Smooth muscle cell (in vitro differentiated cells): ENCODE measurements around the gene SNRNP200. TPM values are rescaled to one million over a fixed set of nuclear protein-coding genes. Genes with fewer than 3 reads are reported as not detected.

ENCODE experiments used
- DNase-seq: peaks from one replicate; lab custom pipeline; 2025; ENCODE audit not compliant: unreplicated experiment; lab: John Stamatoyannopoulos, UW
- H2AFZ ChIP-seq: fragments of 200-600 bp; sonication (generic); 2 replicates; pipeline ENCODE4 v1.6.0; 2016; ENCODE audit warnings: antibody characterized with exemption, low read depth, mild to moderate bottlenecking
- H3F3A ChIP-seq: fragments of 200-600 bp; sonication (generic); 2 replicates; pipeline ENCODE4 v1.6.0; 2017; ENCODE audit warnings: antibody characterized with exemption, low read depth
- H3K27ac ChIP-seq: fragments of 200-600 bp; sonication (generic); 2 replicates; pipeline ENCODE4 v1.5.1; 2016; ENCODE audit warnings: low read depth, mild to moderate bottlenecking
- H3K27me3 ChIP-seq: fragments of 200-600 bp; sonication (generic); 2 replicates; pipeline ENCODE4 v1.6.1; 2016; ENCODE audit warnings: low read depth, mild to moderate bottlenecking
- H3K36me3 ChIP-seq: fragments of 200-600 bp; sonication (generic); 2 replicates; pipeline ENCODE4 v1.5.1; 2016; ENCODE audit warnings: low read depth
- H3K4me1 ChIP-seq: fragments of 200-600 bp; sonication (generic); 2 replicates; pipeline ENCODE4 v1.5.1; 2016; ENCODE audit warnings: low read depth
- H3K4me2 ChIP-seq: fragments of 200-600 bp; sonication (generic); 2 replicates; pipeline ENCODE4 v1.6.0; 2016; ENCODE audit warnings: mild to moderate bottlenecking
- H3K4me3 ChIP-seq: fragments of 200-600 bp; sonication (generic); 2 replicates; pipeline ENCODE4 v1.5.1; 2016; ENCODE audit warnings: mild to moderate bottlenecking
- H3K79me2 ChIP-seq: fragments of 200-600 bp; sonication (generic); 2 replicates; pipeline ENCODE4 v1.6.0; 2016; ENCODE audit warnings: low read depth, mild to moderate bottlenecking
- H3K9ac ChIP-seq: fragments of 200-600 bp; sonication (generic); 2 replicates; pipeline ENCODE4 v1.6.0; 2016; ENCODE audit warnings: low read depth
- H3K9me3 ChIP-seq: fragments of 200-600 bp; sonication (generic); replicated peaks from 2 replicates; pipeline ENCODE4 v1.5.1; 2016; ENCODE audit warnings: low read depth
- H4K20me1 ChIP-seq: fragments of 200-600 bp; sonication (generic); 2 replicates; pipeline ENCODE4 v1.6.0; 2016; ENCODE audit warnings: low read depth
- CTCF ChIP-seq: fragments of 200-600 bp; sonication (generic); IDR thresholded peaks from 2 replicates; pipeline ENCODE4 v1.5.1; 2017; ENCODE audit warnings: borderline replicate concordance, mild to moderate bottlenecking, antibody characterized with exemption; ENCODE audit not compliant: insufficient read depth, poor library complexity, severe bottlenecking
- WGBS: methylation state at CpG from one replicate; pipeline ENCODE4 v1.1.7; 2016; ENCODE audit warnings: low lambda C conversion rate; 5-methylcytosine and 5-hydroxymethylcytosine counted together
- polyA plus RNA-seq: library from polyadenylated mRNA; unstranded; fragments of >200 nt; fragmentation: Nextera tagmentation; extraction: Ambion mirVana; gene quantifications from 2 replicates; pipeline ENCODE4 v1.2.1, GENCODE V29; 2016
- total RNA-seq: library from RNA; depleted of rRNA; stranded (reverse); fragments of >200 nt; gene quantifications from 2 replicates; pipeline ENCODE4 v1.2.3, GENCODE V29; 2014

The SNRNP200 gene
- total and polyA plus RNA-seq, 2 experiments from 2014 or later: 49.5 to 54.1 TPM

GRCh38 chr2:96241227-96241626 is 64.1 kb downstream of the SNRNP200 start:
- Histone ChIP-seq H3K9ac (no peak overlapping the region), H3F3A (no peaks in the 10 kb centered on the region), H3K9me3 (no peaks in the 10 kb centered on the region), H3K4me1 (no peaks in the 10 kb centered on the region), H3K4me2 (no peak overlapping the region), H3K36me3 (no peaks in the 10 kb centered on the region), H3K27ac (no peak overlapping the region), H4K20me1 (no peaks in the 10 kb centered on the region), H3K4me3 (no peak overlapping the region), H3K79me2 (no peaks in the 10 kb centered on the region), H2AFZ (no peak overlapping the region), H3K27me3 (no peaks in the 10 kb centered on the region)
- DNase-seq: no peak
- TF ChIP-seq CTCF: no peak
- 90% methylated on average over 2 of the region's 2 CpGs for WGBS

DNA sequence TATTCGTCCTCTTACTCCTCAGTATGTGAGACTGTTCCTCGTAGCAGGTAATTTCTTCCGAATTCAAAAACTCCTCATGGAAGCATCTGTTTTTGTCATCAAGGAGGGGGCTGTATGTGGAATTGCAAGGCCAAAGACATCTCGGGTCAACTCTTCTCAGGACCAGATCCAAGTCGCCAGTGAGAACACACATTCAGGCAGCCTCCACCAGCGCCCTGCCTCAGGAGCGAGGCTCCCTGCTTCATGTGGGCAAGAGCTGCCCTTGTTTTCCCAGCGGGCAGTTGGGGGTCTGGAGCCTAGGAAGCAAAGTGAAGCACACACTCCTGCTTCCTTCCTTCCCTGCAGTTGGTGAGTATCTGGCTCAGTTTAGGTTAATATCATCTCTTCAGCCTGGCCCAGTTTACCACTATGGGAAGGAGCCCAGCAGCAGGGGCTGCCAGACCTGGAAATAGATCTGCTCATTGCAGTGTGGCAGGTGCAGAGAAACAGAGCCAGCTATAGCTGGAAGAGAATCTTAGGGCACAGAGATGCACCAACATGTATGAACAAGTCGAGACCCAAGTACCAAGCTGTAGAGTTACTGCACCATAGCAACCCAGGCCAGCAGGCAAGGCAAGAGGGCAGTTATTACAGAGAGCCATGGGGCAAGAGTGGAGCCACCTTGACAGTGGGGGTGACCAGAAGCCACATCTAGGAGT is 64.9 kb downstream of the SNRNP200 start:
- no peak for TF ChIP-seq CTCF
- Histone ChIP-seq H3K4me1 (no peaks in the 10 kb centered on the region), H3K9me3 (no peaks in the 10 kb centered on the region), H3K4me2 (no peak overlapping the region), H2AFZ (no peak overlapping the region), H3K4me3 (no peak overlapping the region), H3K9ac (no peak overlapping the region), H4K20me1 (no peaks in the 10 kb centered on the region), H3K27ac (no peak overlapping the region), H3K27me3 (no peaks in the 10 kb centered on the region), H3K36me3 (no peaks in the 10 kb centered on the region), H3K79me2 (no peaks in the 10 kb centered on the region), H3F3A (no peaks in the 10 kb centered on the region)
- no peak for DNase-seq
- 97% methylated on average over 9 of the region's 9 CpGs for WGBS

- no peak overlapping the region for H3K4me2 ChIP-seq
- no peak overlapping the region for H2AFZ ChIP-seq
- H3F3A ChIP-seq: no peaks in the 10 kb centered on the region
- no peaks in the 10 kb centered on the region for H4K20me1 ChIP-seq
- no peaks in the 10 kb centered on the region for H3K36me3 ChIP-seq
- no peak overlapping the region for H3K4me3 ChIP-seq
- H3K27me3 ChIP-seq: no peaks in the 10 kb centered on the region
- H3K4me1 ChIP-seq: no peaks in the 10 kb centered on the region
- TF ChIP-seq CTCF: no peak
- no peak overlapping the region for H3K27ac ChIP-seq
- H3K79me2 ChIP-seq: no peaks in the 10 kb centered on the region
- DNase-seq: no peak
- H3K9ac ChIP-seq: no peak overlapping the region
- no peaks in the 10 kb centered on the region for H3K9me3 ChIP-seq
- 92% methylated on average over 9 of the region's 9 CpGs for WGBS
Measured at GRCh38 chr2:96239745-96240264, 65.5 kb downstream of the SNRNP200 start.

- Histone ChIP-seq H3K4me1 (no peaks in the 10 kb centered on the region), H3K36me3 (no peaks in the 10 kb centered on the region), H3K9ac (no peak overlapping the region), H3K79me2 (no peaks in the 10 kb centered on the region), H2AFZ (no peak overlapping the region), H3F3A (no peaks in the 10 kb centered on the region), H3K27me3 (no peaks in the 10 kb centered on the region), H4K20me1 (peaks cover 4% of the 10 kb centered on the region), H3K4me3 (no peak overlapping the region), H3K4me2 (no peak overlapping the region), H3K27ac (no peak overlapping the region), H3K9me3 (no peaks in the 10 kb centered on the region)
- 87% methylated on average over 3 of the region's 3 CpGs for WGBS
- DNase-seq: no peak
- TF ChIP-seq CTCF: no peak
Measured at GRCh38 chr2:96239091-96239490, 66.3 kb downstream of the SNRNP200 start.
